ENCODE results near the gene BPI. TPM values are rescaled to one million over a fixed set of nuclear protein-coding genes. Genes with fewer than 3 reads are reported as not detected.
"Not testable (repeated sequence)": the region's sequence is repeated elsewhere in the genome, so short reads cannot be mapped to it uniquely, and the experiment has no call there.

BPI gene
- total RNA-seq, 2 donors from 2014 or later, result not detected

DNA sequence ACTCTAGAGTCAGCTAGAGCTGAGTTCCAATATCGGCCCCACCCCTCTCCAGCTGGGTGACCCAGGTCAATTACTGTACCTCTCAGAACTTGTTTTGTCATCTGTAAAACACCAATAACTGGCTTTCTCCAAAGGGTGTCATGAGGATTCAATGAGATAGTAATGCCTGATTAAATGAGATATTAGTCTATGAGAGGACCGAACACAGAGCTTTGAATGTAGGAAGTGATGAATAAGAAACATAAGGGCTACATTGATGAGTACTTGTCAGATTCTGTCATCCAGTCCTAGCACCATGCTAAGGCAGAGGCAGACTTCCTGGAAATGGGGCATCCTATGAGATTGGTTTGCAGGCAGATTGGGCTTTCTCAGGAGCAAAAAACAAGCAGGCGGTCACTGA lies 20.2 kb downstream of the BPI start:
- no peaks in the 10 kb centered on the region for H3K4me1 Mint-ChIP-seq
- no peak overlapping the region for H3K27ac Mint-ChIP-seq
- no peaks in the 10 kb centered on the region for H3K36me3 Mint-ChIP-seq (ENCODE audit: low read depth)
- no peak overlapping the region for H3K4me3 Mint-ChIP-seq
- H3K27me3 Mint-ChIP-seq, result peaks cover 25% of the 10 kb centered on the region
- ATAC-seq (replicated peaks), result no peak
- H3K9me3 Mint-ChIP-seq, result no peaks in the 10 kb centered on the region

DNA sequence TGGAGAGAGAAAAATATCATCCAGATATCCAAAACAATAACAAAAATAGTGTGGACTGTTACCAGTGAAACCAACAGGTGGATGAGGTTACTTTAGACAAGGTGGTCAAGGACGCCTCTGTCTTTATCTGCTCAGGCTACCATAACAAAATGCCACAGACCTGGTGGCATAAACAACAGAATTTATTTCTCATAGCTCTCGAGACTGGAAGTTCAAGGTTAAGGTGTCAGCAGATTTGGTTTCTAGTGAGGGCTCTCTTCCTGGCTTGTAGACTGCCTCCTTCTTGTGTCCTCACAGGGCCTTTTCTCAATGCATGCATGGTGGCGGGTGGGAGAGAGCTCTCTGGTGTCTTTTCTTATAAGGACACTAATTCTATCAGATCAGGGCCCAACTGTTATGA lies 21.2 kb downstream of the BPI start:
- ATAC-seq (replicated peaks), result no peak
- Mint-ChIP-seq H3K4me1 (no peaks in the 10 kb centered on the region), H3K27ac (no peak overlapping the region), H3K4me3 (no peak overlapping the region), H3K36me3 (ENCODE audit: low read depth) (no peaks in the 10 kb centered on the region), H3K27me3 (peaks cover 23% of the 10 kb centered on the region), H3K9me3 (no peaks in the 10 kb centered on the region)

DNA sequence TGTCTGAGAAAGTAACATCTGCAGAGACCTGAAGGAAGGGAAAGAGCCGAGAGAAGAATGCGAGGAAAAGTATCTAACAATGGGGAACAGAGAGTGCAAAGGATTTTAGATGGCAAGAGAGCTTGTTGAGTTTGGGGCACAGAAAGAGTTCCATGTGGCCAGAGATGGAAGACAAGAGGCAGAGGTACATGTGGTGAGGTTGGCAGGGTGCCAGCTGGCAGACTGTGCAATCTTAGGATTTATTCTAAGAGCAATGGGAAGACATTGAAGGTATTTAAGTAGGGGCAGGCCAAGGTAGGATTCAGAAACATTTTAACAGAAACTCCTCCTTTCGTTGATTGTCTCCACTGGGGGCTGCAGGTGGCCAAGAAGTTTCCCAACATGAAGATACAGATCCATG lies 21.9 kb downstream of the BPI start:
- H3K4me1 Mint-ChIP-seq, result no peaks in the 10 kb centered on the region
- H3K36me3 Mint-ChIP-seq (ENCODE audit: low read depth), result no peaks in the 10 kb centered on the region
- no peak overlapping the region for H3K4me3 Mint-ChIP-seq
- H3K27ac Mint-ChIP-seq, result no peak overlapping the region
- H3K27me3 Mint-ChIP-seq, result peaks cover 20% of the 10 kb centered on the region
- no peaks in the 10 kb centered on the region for H3K9me3 Mint-ChIP-seq
- no peak for ATAC-seq (replicated peaks)

DNA sequence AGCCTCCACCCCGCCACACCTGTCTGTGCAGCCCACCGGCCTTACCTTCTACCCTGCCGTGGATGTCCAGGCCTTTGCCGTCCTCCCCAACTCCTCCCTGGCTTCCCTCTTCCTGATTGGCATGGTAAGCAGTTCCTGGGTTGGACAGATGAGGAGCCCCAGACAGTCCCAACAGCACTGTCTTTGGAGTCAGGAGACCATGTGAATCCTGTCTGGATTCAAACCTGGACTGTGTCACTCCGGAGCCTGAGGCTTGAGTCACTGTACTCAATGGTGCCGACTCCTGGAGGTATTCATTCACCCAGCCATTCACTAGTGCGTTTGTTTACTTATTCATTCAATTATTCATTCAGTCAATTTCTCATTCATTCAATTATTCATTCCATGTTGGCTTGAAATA lies 22.4 kb downstream of the BPI start:
- Mint-ChIP-seq H3K27ac (no peak overlapping the region), H3K9me3 (no peaks in the 10 kb centered on the region), H3K27me3 (peaks cover 19% of the 10 kb centered on the region), H3K36me3 (ENCODE audit: low read depth) (no peaks in the 10 kb centered on the region), H3K4me1 (no peaks in the 10 kb centered on the region), H3K4me3 (no peak overlapping the region)
- ATAC-seq (replicated peaks), result no peak

DNA sequence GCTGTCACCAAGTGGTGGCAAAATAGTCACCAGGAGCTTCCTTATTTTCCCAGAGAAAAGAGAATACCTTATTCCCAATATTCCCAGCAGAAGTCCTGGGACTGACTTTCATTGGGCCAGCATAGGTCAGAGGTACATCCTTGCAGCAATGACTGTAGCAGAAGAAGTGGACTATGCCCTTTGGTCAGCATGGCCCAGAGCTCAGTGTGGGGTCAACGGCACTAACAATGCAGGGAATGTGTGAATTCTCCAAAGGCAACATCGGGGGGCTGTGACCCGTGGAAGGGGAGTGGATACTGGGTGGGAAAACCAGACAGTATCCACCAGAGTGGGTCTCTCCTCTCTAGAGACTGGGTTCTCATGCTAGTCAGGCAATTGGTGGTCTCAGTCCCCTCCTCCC lies 26.7 kb downstream of the BPI start:
- H3K4me3 Mint-ChIP-seq, result no peak overlapping the region
- no peak overlapping the region for H3K27ac Mint-ChIP-seq
- no peaks in the 10 kb centered on the region for H3K4me1 Mint-ChIP-seq
- H3K27me3 Mint-ChIP-seq, result peaks cover 23% of the 10 kb centered on the region
- H3K36me3 Mint-ChIP-seq (ENCODE audit: low read depth), result no peaks in the 10 kb centered on the region
- no peaks in the 10 kb centered on the region for H3K9me3 Mint-ChIP-seq
- no peak for ATAC-seq (replicated peaks)

DNA sequence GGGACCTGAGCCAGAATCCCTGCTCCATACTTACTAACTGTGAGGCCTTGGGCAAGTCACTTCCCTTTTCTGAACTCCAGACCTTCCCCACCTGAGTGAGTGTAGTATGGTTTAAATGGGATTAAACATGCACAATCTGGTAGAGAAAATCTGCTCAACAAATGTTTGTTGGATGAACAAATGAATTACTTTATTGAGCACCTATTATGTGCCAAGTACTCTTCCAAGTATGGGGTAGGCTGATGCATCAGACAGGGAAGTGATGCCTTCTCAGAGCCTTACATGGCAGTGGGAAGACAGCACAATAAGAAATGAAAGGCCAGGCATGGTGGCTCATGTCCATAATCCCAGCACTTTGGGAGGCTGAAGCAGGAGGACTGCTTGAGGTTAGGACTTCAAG lies 27.3 kb downstream of the BPI start:
- H3K4me3 Mint-ChIP-seq, result no peak overlapping the region
- no peak overlapping the region for H3K27ac Mint-ChIP-seq
- ATAC-seq (replicated peaks), result no peak
- no peaks in the 10 kb centered on the region for H3K4me1 Mint-ChIP-seq
- no peaks in the 10 kb centered on the region for H3K36me3 Mint-ChIP-seq (ENCODE audit: low read depth)
- peaks cover 25% of the 10 kb centered on the region for H3K27me3 Mint-ChIP-seq
- H3K9me3 Mint-ChIP-seq, result no peaks in the 10 kb centered on the region

DNA sequence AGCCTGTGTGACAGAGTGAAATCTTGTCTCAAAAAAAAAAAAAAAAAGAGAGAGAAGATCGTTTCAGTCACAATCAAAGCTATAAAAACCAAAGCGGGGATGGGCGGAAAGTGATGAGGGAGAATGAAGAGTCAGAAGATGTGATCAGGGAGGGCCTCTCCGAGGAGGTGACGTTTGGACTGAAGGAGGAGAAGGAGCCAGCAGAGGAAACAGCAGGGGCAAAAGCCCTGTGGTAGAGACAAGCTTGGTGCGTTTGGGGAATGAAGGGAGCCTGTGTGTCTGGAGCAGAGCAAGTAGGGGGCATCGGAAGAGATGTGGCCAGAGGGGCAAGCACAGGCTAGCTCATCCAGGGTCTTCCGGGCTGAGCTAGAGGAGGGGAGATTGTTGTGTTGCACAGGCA lies 27.9 kb downstream of the BPI start:
- Mint-ChIP-seq H3K4me1 (no peaks in the 10 kb centered on the region), H3K36me3 (ENCODE audit: low read depth) (no peaks in the 10 kb centered on the region), H3K27ac (no peak overlapping the region), H3K4me3 (no peak overlapping the region), H3K9me3 (no peaks in the 10 kb centered on the region), H3K27me3 (peaks cover 29% of the 10 kb centered on the region)
- no peak for ATAC-seq (replicated peaks)

DNA sequence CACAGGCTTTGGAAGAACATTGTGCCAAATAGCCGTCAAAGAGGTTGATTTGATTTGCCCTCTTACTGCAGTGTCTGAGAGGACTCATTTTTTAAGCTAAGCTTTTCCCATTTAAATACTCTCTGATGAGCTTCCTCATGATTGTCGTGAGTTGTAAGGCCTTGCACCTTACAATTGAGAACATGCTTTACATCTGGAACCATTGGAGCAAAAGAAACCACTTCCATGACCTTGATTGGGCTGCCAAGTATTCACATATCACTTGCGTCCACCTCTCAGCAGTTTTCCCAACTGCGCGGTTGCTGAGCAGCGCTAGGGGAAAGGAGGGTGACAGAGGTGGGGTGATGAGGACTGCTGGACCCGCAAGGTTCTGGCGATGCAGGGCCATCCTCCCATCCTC lies 30.1 kb downstream of the BPI start:
- Mint-ChIP-seq H3K9me3 (peaks cover 5% of the 10 kb centered on the region), H3K4me3 (no peak overlapping the region), H3K36me3 (ENCODE audit: low read depth) (no peaks in the 10 kb centered on the region), H3K4me1 (no peaks in the 10 kb centered on the region), H3K27me3 (peaks cover 32% of the 10 kb centered on the region), H3K27ac (no peak overlapping the region)
- ATAC-seq (replicated peaks), result no peak

DNA sequence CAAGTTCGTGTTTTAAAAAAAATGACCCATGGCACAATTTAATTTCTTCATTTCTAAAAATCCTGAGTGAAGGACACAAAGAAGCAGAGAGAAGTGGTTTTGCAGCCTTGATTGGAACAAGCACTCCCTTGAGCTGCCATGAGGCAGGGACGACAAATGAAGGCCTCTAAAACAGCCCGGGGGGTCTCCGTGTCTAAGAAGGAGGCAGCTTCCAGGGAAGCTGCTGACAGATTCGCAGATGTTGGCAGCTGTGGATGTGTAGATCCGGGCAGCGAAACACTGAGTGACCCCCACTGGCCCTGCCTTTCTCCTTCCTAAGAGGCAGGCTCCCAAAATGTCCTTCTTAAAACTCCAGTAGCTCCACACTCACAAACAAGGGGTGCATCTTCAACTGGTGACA lies 32.8 kb downstream of the BPI start:
- Mint-ChIP-seq H3K36me3 (ENCODE audit: low read depth) (no peaks in the 10 kb centered on the region), H3K27ac (no peak overlapping the region), H3K4me1 (no peaks in the 10 kb centered on the region), H3K27me3 (peaks cover 30% of the 10 kb centered on the region), H3K4me3 (no peak overlapping the region), H3K9me3 (peaks cover 5% of the 10 kb centered on the region)
- ATAC-seq (replicated peaks), result no peak

DNA sequence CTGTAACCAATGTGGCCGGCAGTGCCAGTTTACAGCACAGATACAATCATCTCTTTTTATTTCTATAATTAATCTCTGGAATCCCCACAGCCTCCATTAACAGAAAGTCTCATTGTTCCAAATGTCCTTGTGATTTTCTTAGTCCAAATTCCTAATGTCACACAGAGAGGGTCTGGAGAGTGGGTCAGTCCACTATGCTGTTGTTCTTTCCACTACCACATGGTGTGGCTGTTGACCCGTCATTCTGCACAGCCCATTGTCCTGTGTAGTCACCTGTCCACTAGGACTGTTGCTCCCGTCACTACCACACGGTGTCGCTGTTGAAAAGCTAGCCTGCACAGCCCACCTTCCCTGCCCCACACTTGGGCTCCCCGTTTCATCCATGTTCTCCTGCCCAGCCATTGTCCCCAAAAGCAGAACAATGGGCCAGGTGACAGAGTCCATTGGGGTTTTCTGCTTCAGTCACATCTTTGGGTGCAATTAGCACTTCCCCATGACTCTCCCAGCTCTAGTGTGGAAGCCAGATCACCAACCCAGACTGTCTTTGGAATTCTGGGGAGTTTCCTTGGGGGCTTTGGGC lies 33.7 kb downstream of the BPI start:
- H3K9me3 Mint-ChIP-seq, result peaks cover 5% of the 10 kb centered on the region
- H3K4me1 Mint-ChIP-seq, result no peaks in the 10 kb centered on the region
- no peak overlapping the region for H3K27ac Mint-ChIP-seq
- H3K27me3 Mint-ChIP-seq, result peaks cover 21% of the 10 kb centered on the region
- H3K36me3 Mint-ChIP-seq (ENCODE audit: low read depth), result no peaks in the 10 kb centered on the region
- no peak overlapping the region for H3K4me3 Mint-ChIP-seq
- ATAC-seq (replicated peaks), result no peak

DNA sequence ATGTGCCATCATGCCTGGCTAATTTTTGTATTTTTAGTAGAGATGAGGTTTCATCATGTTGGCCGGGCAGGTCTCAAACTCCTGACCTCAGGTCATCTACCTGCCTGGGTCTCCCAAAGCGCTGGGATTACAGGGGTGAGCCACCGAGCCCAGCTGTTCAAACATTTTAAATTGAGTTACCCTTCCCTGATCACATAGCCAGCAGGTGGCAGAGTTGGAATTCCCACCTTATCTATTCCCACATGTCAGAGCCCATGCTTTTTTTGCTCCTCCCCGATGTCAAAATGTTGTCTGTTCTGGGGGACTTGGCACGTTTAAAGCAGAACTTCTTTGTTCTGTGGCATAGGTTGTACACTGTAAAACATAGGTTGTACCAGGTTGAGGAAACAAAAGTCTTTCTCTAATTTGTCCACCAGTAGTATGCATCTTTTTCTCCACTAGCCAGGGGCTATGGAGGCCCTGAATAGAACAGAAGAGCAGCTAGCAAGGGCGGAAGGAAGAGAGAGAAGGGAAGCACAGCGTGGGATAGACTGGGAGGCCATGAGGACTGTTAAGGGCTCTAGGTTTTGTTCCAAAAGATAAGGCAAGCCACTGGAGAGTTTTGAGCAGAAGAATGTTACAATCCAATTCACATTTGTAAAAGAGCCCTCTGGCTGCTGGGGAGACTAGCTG lies 35.0 kb downstream of the BPI start:
- Mint-ChIP-seq H3K9me3 (peaks cover 5% of the 10 kb centered on the region), H3K4me3 (no peak overlapping the region), H3K27ac (no peak overlapping the region), H3K4me1 (no peaks in the 10 kb centered on the region), H3K36me3 (ENCODE audit: low read depth) (no peaks in the 10 kb centered on the region), H3K27me3 (peaks cover 21% of the 10 kb centered on the region)
- ATAC-seq (replicated peaks), result no peak

DNA sequence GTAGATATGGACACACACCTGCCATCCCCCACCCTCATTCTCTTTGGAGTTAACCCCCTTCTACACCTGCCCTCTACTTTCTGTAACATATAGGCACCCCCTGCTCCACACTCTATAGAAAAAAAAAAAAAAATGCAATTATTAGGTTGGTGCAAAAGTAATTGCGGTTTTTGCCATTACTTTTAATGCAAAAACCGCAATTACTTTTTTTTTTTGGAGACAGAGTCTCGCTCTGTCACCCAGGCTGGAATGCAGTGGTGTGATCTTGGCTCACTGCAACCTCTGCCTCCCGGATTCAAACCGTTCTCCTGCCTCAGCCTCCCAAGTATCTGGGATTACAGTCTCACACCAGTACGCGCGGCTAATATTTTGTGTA lies 35.6 kb downstream of the BPI start:
- not testable (repeated sequence) for ATAC-seq (replicated peaks); H3K9me3 Mint-ChIP-seq; H3K4me1 Mint-ChIP-seq; H3K4me3 Mint-ChIP-seq; H3K36me3 Mint-ChIP-seq (ENCODE audit: low read depth); H3K27ac Mint-ChIP-seq
- peaks cover 19% of the 10 kb centered on the region for H3K27me3 Mint-ChIP-seq

DNA sequence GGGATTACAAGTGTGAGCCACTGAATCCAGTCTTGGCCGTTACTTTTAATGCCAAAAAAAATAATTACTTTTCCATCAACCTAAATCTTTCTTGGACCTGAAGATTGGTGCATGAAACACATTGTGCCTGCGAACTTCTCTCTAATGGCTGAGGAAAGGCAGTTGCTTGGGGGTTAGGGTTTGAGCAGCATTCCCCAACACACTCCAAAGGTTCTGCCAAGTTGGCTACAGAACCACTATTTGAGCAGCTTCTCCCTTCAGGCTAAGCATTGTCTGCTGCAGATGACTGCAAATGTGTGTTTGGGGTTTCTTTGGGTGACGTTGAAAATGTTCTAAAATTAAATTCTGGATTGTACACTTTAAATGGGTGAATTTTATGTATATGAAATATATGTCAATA lies 36.0 kb downstream of the BPI start:
- peaks cover 5% of the 10 kb centered on the region for H3K9me3 Mint-ChIP-seq
- H3K27ac Mint-ChIP-seq, result no peak overlapping the region
- H3K27me3 Mint-ChIP-seq, result peaks cover 18% of the 10 kb centered on the region
- no peaks in the 10 kb centered on the region for H3K4me1 Mint-ChIP-seq
- H3K36me3 Mint-ChIP-seq (ENCODE audit: low read depth), result no peaks in the 10 kb centered on the region
- no peak for ATAC-seq (replicated peaks)
- no peak overlapping the region for H3K4me3 Mint-ChIP-seq

DNA sequence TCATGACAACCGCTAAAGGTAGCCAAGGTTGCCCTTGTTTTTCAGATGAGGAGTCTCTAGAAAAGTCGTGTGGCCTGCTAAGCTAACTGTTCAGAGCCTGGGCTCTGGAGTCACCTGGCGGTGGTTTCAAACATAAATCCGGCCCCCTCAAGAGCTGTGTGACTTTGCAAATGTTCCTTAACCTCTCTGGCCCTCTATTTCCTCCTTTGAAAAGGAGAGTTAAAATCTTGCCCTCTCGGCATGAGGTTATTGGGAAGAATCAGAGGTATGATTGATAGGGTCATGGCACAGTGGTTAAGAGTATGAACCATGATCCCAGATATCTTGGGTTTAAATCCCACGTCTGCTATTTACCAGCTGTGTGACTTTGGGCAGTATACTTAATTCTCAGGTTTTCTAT lies 36.7 kb downstream of the BPI start:
- Mint-ChIP-seq H3K36me3 (ENCODE audit: low read depth) (no peaks in the 10 kb centered on the region), H3K4me1 (no peaks in the 10 kb centered on the region), H3K27me3 (peaks cover 18% of the 10 kb centered on the region), H3K27ac (no peak overlapping the region), H3K4me3 (no peak overlapping the region), H3K9me3 (peaks cover 5% of the 10 kb centered on the region)
- no peak for ATAC-seq (replicated peaks)

DNA sequence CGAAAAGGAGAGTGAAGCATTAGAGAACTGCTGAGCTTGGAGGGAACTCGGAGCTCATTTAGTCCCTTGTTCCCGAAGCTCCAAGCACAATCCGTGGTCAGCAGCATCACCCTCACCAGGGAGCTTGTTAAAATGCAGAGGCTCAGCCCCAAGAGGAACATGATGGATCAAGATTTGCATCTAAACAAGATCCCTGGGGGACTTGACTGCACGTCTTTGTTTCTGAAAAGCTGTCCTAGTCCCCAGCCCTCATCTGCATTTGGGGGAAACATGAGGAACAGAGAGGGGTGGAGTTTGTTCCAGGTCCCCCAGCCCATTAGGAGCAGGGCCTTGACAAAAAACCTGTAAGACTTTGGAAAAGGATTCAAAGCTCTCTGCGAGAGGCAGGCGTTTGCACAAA lies 38.3 kb downstream of the BPI start:
- no peaks in the 10 kb centered on the region for H3K4me1 Mint-ChIP-seq
- H3K27me3 Mint-ChIP-seq, result peaks cover 9% of the 10 kb centered on the region
- no peak for ATAC-seq (replicated peaks)
- H3K27ac Mint-ChIP-seq, result no peak overlapping the region
- H3K36me3 Mint-ChIP-seq (ENCODE audit: low read depth), result no peaks in the 10 kb centered on the region
- H3K9me3 Mint-ChIP-seq, result peaks cover 5% of the 10 kb centered on the region
- H3K4me3 Mint-ChIP-seq, result no peak overlapping the region
